C4-2B (cell line): ENCODE results near the gene LARP4B.

Experiments used
- H3K27ac ChIP-seq: fragments of 450-650 bp; 2 replicates; pipeline ENCODE4 v1.5.1; 2017
- CTCF ChIP-seq: fragments of 450-650 bp; conservative IDR thresholded peaks from 2 replicates; pipeline ENCODE4 v1.5.1; 2017; ENCODE audit warnings: mild to moderate bottlenecking
- ZFX ChIP-seq: fragments of 450-650 bp; IDR thresholded peaks from 2 replicates; pipeline ENCODE4 v1.6.1; 2017

LARP4B gene

GRCh38 chr10:821322-821721 is 110.2 kb downstream of the LARP4B start:
- H3K27ac ChIP-seq = no peak overlapping the region
- TF ChIP-seq CTCF (no peak), ZFX (no peak)

GRCh38 chr10:819816-820215 is 111.7 kb downstream of the LARP4B start:
- no peak overlapping the region for H3K27ac ChIP-seq
- TF ChIP-seq ZFX (no peak), CTCF (no peak)

GRCh38 chr10:819326-819725 is 112.2 kb downstream of the LARP4B start:
- TF ChIP-seq CTCF (no peak), ZFX (no peak)
- H3K27ac ChIP-seq = no peak overlapping the region

- no peak overlapping the region for H3K27ac ChIP-seq
- TF ChIP-seq ZFX (no peak), CTCF (no peak)
These were observed 112.8 kb downstream of the LARP4B start for GRCh38 chr10:818526-819220.

GRCh38 chr10:818010-818409 is 113.5 kb downstream of the LARP4B start:
- H3K27ac ChIP-seq = no peak overlapping the region
- TF ChIP-seq ZFX = no peak
- TF ChIP-seq CTCF = no peak

GRCh38 chr10:817371-817770 is 114.1 kb downstream of the LARP4B start:
- no peak overlapping the region for H3K27ac ChIP-seq
- no peak for TF ChIP-seq ZFX
- TF ChIP-seq CTCF = no peak

- H3K27ac ChIP-seq = no peak overlapping the region
- TF ChIP-seq CTCF (no peak), ZFX (no peak)
These were observed 114.5 kb downstream of the LARP4B start for GRCh38 chr10:816958-817357.
